HS-5 (cell line): ENCODE results near the gene AGA.

ENCODE experiments used
- DNase-seq: peaks from one replicate; pipeline ENCODE4 v3.0.0-alpha.2; 2012; ENCODE audit warnings: low read depth

The AGA gene

GRCh38 chr4:177441803-177442622, at the start of gene AGA:
Gene AGA, minus strand, starts transcription at chr4:177442437. Its CDS starts 62 bp downstream, at chr4:177442375.
- peak; percentile 64 for DNase-seq

GRCh38 chr4:177492022-177492421, 49.8 kb upstream of the AGA start:
- DNase-seq, result no peak

- DNase-seq, result no peak
Observed at GRCh38 chr4:177490769-177491168, 48.5 kb upstream of the AGA start.

GRCh38 chr4:177489471-177490246, 47.4 kb upstream of the AGA start:
- no peak for DNase-seq

GRCh38 chr4:177487977-177488376, 45.7 kb upstream of the AGA start:
- no peak for DNase-seq

GRCh38 chr4:177485528-177485927, 43.3 kb upstream of the AGA start:
- peak; percentile 60 for DNase-seq

GRCh38 chr4:177484613-177485021, 42.4 kb upstream of the AGA start:
- DNase-seq, result peak; percentile 78

GRCh38 chr4:177483760-177484159, 41.5 kb upstream of the AGA start:
- no peak for DNase-seq

- no peak for DNase-seq
Observed at GRCh38 chr4:177483271-177483670, 41.0 kb upstream of the AGA start.

- no peak for DNase-seq
Observed at GRCh38 chr4:177482367-177482766, 40.1 kb upstream of the AGA start.

- peak; percentile 74 for DNase-seq
Observed at GRCh38 chr4:177480795-177481194, 38.6 kb upstream of the AGA start.

- no peak for DNase-seq
Observed at GRCh38 chr4:177479063-177479462, 36.8 kb upstream of the AGA start.

GRCh38 chr4:177478496-177478895, 36.3 kb upstream of the AGA start:
- no peak for DNase-seq

- DNase-seq, result no peak
Observed at GRCh38 chr4:177473991-177474390, 31.8 kb upstream of the AGA start.

GRCh38 chr4:177464026-177464425, 21.8 kb upstream of the AGA start:
- no peak for DNase-seq

GRCh38 chr4:177461606-177462005, 19.4 kb upstream of the AGA start:
- DNase-seq, result no peak

- DNase-seq, result no peak
Observed at GRCh38 chr4:177460460-177460859, 18.2 kb upstream of the AGA start.

GRCh38 chr4:177455561-177455970, 13.3 kb upstream of the AGA start:
- DNase-seq, result no peak

- DNase-seq, result no peak
Observed at GRCh38 chr4:177453116-177453515, 10.9 kb upstream of the AGA start.

- no peak for DNase-seq
Observed at GRCh38 chr4:177451108-177451500, 8.9 kb upstream of the AGA start.

GRCh38 chr4:177450426-177451107, 8.3 kb upstream of the AGA start:
- no peak for DNase-seq

GRCh38 chr4:177448850-177449249, 6.6 kb upstream of the AGA start:
- peak; percentile 38 for DNase-seq
